ENCODE measurements around the gene ZNF582. TPM values are rescaled to one million over a fixed set of nuclear protein-coding genes. Genes with fewer than 3 reads are reported as not detected.
"Not testable (repeated sequence)": the region's sequence is repeated elsewhere in the genome, so short reads cannot be mapped to it uniquely, and the experiment has no call there.

Gene ZNF582
- total RNA-seq, 2 donors from 2014 or later, result 3.2 to 3.9 TPM

DNA sequence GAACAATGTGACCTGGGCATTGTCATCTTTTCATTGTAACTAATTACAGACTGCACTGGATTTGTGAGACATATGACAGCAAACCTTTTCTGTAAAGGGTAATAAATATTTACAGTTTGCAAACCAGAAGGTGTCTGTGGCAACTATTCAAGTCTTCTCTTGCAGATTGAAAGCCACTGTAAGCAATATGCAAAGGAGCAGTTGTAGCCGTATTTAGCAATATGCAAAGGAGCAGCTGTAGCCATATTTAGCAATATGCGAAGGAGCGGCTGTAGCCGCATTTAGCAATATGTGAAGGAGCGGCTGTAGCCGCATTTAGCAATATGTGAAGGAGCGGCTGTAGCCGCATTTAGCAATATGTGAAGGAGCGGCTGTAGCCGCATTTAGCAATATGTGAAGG is 54.3 kb downstream of the ZNF582 start:
- H3K4me1 Mint-ChIP-seq; H3K4me3 Mint-ChIP-seq; H3K9me3 ChIP-seq (ENCODE audit: control insufficient read depth, low read length, poor library complexity, severe bottlenecking); H3K36me3 Mint-ChIP-seq (ENCODE audit: low read depth); DNase-seq; ATAC-seq; H3K27ac Mint-ChIP-seq: not testable (repeated sequence)
- peaks cover 20% of the 10 kb centered on the region for H3K27me3 Mint-ChIP-seq

DNA sequence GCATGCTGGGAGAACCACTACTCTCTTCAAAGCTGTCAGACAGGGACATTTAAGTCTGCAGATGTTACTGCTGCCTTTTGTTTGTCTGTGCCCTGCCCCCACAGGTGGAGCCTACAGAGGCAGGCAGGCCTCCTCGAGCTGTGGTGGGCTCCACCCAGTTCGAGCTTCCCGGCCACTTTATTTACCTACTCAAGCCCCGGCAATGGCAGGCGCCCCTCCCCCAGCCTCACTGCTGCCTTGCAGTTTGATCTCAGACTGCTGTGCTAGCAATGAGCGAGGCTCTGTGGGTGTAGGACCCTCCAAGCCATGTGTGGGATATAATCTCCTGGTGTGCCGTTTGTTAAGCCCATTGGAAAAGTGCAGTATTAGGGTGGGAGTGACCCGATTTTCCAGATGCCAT is 56.3 kb downstream of the ZNF582 start:
- peaks cover 27% of the 10 kb centered on the region for H3K27me3 Mint-ChIP-seq
- not testable (repeated sequence) for H3K27ac Mint-ChIP-seq; H3K4me1 Mint-ChIP-seq; H3K36me3 Mint-ChIP-seq (ENCODE audit: low read depth); H3K4me3 Mint-ChIP-seq; ATAC-seq; H3K9me3 ChIP-seq (ENCODE audit: control insufficient read depth, low read length, poor library complexity, severe bottlenecking); DNase-seq

DNA sequence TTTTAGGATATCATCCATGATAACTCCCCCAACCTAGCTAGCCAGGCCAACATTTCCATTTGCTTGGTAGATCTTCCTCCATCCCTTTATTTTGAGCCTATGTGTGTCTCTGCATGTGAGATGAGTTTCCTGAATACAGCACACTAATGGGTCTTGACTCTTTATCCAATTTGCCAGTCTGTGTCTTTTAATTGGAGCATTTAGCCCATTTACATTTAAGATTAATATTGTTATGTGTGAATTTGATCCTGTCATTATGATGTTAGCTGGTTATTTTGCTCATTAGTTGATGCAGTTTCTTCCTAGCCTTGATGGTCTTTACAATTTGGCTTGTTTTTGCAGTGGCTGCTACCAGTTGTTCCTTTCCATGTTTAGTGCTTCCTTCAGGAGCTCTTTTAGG is 58.0 kb downstream of the ZNF582 start:
- not testable (repeated sequence) for H3K4me1 Mint-ChIP-seq; H3K4me3 Mint-ChIP-seq; DNase-seq; H3K27ac Mint-ChIP-seq; H3K36me3 Mint-ChIP-seq (ENCODE audit: low read depth); H3K9me3 ChIP-seq (ENCODE audit: control insufficient read depth, low read length, poor library complexity, severe bottlenecking); ATAC-seq
- peaks cover 22% of the 10 kb centered on the region for H3K27me3 Mint-ChIP-seq

DNA sequence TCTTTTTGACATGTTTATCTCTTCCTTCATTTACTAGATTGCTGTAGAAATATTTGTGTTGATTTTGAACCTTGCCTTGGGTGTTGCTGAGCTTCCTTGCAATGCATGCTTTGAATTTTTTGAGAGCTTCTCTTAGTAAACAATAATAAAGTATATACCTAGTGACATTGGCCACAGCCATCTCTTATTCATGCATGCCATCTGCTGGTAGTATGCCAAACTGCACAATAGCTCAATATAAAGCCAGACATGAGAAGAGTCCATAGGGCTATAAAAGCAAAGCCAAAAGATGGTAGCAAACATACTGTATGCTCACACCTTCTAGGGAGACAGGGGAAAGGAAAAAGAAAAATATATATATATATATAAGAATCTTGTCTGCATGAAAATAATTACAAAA is 59.8 kb downstream of the ZNF582 start:
- Mint-ChIP-seq H3K4me3 (no peak overlapping the region), H3K36me3 (ENCODE audit: low read depth) (peaks cover 7% of the 10 kb centered on the region), H3K4me1 (peaks cover 6% of the 10 kb centered on the region), H3K27ac (no peak overlapping the region), H3K27me3 (peaks cover 19% of the 10 kb centered on the region)
- ATAC-seq (peak; percentile 67), DNase-seq (peak in 1 of 3 donors; percentile 35)
- H3K9me3 ChIP-seq (ENCODE audit: control insufficient read depth, low read length, poor library complexity, severe bottlenecking), result no peaks in the 10 kb centered on the region

Other genes with a start within 250 kb of the ZNF582 start
- gene GALP, start 217.5 kb downstream of the ZNF582 start, total RNA-seq, result not detected
- not detected for gene ZSCAN5B, start 195.8 kb downstream of the ZNF582 start, total RNA-seq
- not detected for gene ZSCAN5C, start 191.3 kb downstream of the ZNF582 start, total RNA-seq
- not detected for gene EDDM13, start 120.8 kb downstream of the ZNF582 start, total RNA-seq
- 10 to 100 TPM in 1 of 2 donors, 1 to 10 TPM in 1; 9.1 to 11.1 TPM for gene ZSCAN5A, start 78.7 kb downstream of the ZNF582 start, total RNA-seq
- 1 to 10 TPM; 1.7 to 2.7 TPM for gene ZNF583, start 10.8 kb upstream of the ZNF582 start, total RNA-seq
- 1 to 10 TPM in 1 of 2 donors, under 1 TPM in 1; 0.26 to 2.0 TPM for gene ZNF667, start 83.8 kb upstream of the ZNF582 start, total RNA-seq
- gene ZNF471, start 114.3 kb upstream of the ZNF582 start, total RNA-seq, result 1 to 10 TPM in 1 of 2 donors, under 1 TPM in 1; 0.23 to 1.1 TPM
- gene ZFP28, start 145.4 kb upstream of the ZNF582 start, total RNA-seq, result 1 to 10 TPM; 4.8 to 5.1 TPM
- gene ZNF470, start 173.9 kb upstream of the ZNF582 start, total RNA-seq, result 1 to 10 TPM in 1 of 2 donors, under 1 TPM in 1; 0.83 to 1.4 TPM
- 1 to 10 TPM; 4.9 to 5.1 TPM for gene ZNF71, start 201.8 kb upstream of the ZNF582 start, total RNA-seq
- gene SMIM17, start 249.6 kb upstream of the ZNF582 start, total RNA-seq, result not detected